Measurements from ENCODE around the gene RGR.
"Not testable (repeated sequence)": the region's sequence is repeated elsewhere in the genome, so short reads cannot be mapped to it uniquely, and the experiment has no call there.

The RGR gene

GRCh38 chr10:84258034-84258695 is 13.3 kb downstream of the RGR start:
- no peak for DNase-seq (ENCODE audit: low spot score)

DNA sequence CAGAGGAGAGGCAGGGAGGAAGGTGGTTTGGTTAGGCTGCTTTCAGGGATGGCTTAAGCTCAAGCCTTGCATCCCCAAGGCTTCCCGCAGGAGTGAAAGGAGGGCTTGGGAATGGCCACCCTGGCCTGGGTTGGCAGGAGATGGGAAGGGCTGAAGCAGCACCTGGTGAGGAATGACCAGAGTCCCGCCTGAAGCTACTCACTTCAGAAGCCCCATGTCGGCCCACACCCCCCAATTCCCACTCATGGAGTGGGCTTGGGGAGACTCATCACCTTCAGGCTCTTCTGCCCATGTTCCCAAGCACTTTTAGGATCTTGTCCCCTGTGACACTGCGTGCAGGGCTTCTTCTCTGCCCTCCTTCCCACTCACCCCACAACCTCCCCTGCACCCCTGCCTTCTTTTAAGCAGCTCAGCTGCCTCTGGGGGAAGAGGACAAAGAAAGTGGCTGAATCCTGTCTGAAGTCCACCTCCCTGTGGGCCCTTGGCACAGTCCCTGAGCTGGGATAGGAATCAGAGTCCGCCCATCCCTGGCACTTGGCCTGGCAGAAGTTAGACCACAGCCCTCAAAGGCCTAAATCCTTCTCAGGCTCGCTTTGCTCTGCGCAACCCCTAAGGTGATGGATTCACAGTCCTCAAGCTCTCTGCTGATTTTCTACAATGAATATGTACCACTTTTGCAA is 16.5 kb downstream of the RGR start:
- no peak for DNase-seq (ENCODE audit: low spot score)

GRCh38 chr10:84262190-84262956 is 17.5 kb downstream of the RGR start:
- DNase-seq (ENCODE audit: low spot score) = no peak

DNA sequence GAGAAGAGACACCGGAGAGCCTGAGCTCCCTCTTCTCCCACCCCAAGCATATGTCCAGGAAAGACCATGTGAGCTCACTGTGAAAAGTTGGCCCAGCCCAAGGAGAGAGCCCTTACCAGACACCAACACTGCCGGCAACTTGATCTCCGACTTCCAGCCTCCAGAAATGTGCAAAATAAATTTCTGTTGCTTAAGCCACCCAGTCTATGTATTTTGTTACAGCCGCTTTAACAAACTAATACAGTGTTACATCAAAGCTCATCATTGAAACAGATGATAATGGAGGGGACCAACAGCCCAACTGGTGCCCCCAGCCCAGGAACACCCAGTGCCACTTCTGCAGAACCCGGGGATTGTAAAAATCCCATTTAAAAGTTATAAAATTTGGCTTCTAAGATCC is 18.9 kb downstream of the RGR start:
- DNase-seq (ENCODE audit: low spot score) = no peak

DNA sequence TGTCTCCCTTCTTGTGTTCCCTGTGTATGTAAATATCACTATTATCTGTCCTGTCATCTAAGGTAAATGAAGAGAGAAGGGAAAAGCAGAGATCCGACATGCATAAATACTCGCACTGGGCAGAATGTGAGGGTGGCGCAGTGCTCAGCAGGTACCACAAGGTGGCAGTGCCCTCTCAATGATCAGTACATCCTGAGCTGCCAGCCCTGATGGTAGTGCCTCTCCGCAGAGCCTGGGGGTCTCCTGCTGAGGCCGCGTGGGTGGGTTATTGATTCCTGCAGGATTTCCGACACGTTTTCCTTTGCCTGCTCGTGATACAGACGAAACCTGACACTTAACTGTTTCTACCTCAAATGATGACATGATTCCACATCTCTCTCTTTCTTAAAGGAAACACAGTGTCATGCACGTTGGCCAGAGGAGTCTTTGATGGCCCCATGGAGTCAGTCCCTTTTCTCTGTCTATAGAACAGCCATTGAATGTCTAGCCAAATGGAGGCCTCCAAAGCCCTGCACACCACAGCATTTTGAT is 19.8 kb downstream of the RGR start:
- peak; percentile 84 for DNase-seq (ENCODE audit: low spot score)

GRCh38 chr10:84265418-84265817 is 20.6 kb downstream of the RGR start:
- DNase-seq (ENCODE audit: low spot score) = no peak

GRCh38 chr10:84267503-84268126 is 22.8 kb downstream of the RGR start:
- DNase-seq (ENCODE audit: low spot score) = peak; percentile 65

DNA sequence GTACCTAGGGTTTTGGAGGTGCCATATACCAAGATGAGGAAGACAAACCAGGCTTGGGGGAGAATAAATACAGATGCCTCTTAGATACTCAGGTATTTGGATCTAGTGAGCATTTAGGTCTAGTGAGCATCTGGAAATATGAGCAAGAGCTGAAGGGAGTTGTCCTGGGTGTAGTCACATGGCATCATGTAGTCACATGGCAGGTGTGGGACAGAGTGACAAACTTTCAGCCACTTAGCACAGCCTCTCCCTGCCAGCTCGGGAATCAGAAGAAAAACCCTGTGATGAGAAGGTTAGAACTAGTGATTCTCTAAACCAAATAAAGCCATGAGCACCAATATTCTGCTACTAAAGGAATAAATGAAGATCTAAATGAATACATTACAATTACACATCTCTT is 24.3 kb downstream of the RGR start:
- DNase-seq (ENCODE audit: low spot score) = no peak

GRCh38 chr10:84269773-84270172 is 24.9 kb downstream of the RGR start:
- DNase-seq (ENCODE audit: low spot score) = peak; percentile 63

DNA sequence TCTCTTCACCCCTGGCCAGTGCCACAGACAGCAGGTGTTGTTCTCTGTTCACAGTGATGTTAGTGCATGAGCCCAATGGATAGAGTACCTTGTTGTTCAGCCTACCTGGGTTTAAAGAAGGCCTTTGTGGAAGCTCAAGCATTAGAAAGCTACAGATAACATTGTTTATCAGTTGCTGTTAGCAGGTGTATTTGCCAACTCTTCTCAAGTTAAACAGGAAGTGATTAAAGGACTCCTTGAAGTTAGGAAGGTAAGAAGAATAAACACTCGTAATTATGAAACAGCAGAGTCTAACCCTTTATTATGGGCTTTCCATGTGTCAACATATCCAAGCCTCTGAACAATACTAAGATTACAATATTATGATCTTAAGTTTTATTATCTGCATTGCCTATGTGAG is 25.9 kb downstream of the RGR start:
- no peak for DNase-seq (ENCODE audit: low spot score)

GRCh38 chr10:84279876-84280475 is 35.1 kb downstream of the RGR start:
- not testable (repeated sequence) for DNase-seq (ENCODE audit: low spot score)

GRCh38 chr10:84286695-84287094 is 41.8 kb downstream of the RGR start:
- no peak for DNase-seq (ENCODE audit: low spot score)

- DNase-seq (ENCODE audit: low spot score) = no peak
These were observed 43.3 kb downstream of the RGR start for GRCh38 chr10:84288151-84288550.

DNA sequence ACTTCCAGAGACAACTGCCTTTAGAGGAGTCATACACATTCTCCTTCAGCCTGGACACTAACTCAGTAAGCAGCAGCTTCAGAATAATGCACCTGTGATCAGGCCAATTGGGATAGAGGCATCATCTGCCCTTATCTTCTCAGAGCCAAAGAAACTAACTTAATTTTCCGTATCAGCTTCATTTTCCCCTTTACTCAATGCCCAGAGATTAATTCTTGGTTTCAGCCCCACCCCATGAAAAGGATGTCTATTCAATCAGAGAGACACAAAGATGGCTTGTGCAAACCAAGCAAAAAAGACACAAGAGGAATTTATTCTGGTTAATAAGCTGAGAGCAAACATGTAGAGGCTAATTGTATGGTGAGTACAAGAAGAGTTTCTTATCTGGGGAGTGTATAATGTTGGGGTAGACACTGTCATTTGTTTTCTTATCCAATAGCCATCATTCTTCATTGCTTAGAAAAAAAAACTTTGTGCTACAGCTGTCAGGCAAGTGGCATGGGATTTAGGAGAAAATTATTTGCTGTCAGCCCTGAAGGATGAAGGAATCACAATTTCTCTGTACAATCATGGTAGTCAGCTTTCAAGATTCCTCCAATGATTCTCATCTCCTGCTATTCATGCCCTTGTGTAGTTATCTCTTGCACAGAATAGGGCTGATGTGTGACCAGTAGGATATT is 44.8 kb downstream of the RGR start:
- no peak for DNase-seq (ENCODE audit: low spot score)

DNA sequence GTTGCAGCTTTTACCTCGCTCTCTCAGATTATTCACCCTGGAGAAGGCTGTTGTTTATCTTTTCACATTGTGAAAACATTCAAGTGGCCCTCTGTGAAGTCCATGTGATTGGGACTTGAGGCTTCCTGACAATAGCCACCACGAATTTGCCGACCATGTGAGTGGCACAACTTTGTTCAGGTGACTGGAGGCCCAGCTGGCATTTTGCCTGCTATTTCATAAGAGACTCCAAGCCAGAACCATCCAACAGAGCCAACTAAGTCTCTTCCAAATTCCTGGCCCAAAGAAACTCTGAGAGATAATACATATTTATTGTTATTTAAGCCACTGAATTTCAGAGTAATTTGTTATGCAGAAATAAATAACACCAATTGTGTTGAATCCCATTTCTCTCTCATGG is 45.4 kb downstream of the RGR start:
- no peak for DNase-seq (ENCODE audit: low spot score)

DNA sequence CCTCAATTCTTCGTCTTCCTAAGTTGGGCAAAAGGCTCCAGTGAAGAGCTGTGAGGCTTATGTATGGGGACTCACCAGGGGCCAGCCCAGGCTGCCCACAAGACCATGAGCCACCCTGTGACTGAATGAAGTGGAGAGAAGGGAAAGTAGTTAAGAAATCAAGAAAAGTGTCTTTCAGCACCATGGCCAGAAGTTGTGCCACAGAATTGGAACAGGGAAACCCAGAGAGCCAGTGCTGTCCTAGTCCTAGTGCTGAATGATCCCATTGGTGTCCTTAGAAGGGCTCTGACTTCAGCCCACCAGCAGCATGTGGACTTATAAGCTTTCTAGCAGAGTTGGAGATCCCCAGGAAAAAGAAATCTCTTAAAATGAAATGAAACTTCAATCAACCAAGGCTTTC is 46.5 kb downstream of the RGR start:
- peak; percentile 74 for DNase-seq (ENCODE audit: low spot score)

GRCh38 chr10:84292502-84292901 is 47.6 kb downstream of the RGR start:
- DNase-seq (ENCODE audit: low spot score) = no peak

DNA sequence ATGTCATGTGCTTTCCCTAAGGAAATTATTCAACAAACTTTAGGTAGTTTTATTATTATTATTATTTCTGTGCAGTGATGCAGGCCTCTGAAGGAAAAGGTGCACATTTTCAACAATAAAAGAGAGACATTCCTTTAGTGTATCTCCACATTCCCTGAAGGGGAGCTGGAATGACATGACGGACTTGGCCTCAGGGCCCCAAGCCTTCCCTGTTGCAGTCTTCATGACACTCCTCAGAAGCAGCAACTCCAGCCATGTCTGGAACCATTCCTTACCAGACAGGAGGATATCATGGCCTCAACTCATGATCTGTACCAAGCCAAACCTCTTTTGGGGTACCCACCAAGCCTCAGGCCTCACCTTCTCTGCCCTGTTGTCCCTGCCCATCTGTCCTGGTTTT is 48.3 kb downstream of the RGR start:
- DNase-seq (ENCODE audit: low spot score) = no peak

DNA sequence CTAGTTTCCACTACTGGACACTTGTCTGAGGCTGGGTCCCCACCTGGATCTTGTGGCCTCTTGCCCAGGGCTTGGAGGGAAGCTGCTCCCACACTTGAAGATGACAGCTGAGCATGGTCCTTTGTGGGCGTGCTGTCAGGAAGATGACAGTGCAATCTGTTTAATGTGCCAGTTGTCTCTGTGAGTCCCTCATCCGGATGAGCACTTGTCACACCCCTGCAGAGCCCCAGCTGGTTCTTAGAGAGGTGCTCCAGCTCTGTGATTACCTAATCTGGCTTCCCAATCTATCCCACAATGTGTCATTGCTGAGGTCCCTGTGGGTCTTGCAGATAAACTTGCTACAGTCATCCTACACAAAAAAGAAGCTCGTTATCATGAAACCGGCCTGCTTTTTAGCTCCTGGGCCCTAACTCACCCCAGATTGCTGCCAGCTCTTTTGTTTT is 48.7 kb downstream of the RGR start:
- no peak for DNase-seq (ENCODE audit: low spot score)

DNA sequence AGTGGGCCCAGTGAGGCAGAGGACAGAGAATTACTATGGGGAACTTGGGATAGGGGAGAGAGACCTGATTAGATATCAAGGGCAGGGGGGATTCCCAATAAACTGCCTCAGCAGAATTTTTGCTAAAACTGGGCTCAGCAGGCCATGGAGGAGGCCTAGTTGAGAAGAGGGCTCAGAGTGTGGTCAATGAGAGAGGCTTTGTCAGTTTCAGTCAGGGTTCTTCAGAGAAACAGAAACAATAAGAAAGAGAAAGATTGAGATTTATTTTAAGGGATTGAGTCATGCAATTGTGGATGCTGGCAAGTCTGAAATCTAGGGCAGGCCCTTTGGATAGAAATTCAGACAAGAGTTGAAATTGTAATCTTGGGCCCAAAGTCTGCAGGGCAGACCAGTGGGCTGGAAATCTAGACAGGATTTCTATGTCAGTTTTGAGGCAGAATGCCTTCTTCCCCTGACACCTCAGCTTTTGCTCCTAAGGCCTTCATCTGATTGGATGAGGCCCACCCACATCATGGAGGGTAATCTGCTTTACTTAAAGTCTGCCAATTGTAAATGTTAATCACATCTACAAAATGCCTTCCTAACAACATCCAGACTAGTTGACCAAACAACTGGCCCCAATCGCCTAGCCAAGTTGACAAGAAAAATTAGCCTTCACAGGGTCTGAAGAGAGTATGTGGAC is 50.1 kb downstream of the RGR start:
- DNase-seq (ENCODE audit: low spot score) = no peak
